ENCODE results near the gene EIPR1. TPM values are rescaled to one million over a fixed set of nuclear protein-coding genes. Genes with fewer than 3 reads are reported as not detected.

Gene EIPR1
- total and polyA plus RNA-seq, 2 experiments from 2014 or later = 17.4 to 46.3 TPM

DNA sequence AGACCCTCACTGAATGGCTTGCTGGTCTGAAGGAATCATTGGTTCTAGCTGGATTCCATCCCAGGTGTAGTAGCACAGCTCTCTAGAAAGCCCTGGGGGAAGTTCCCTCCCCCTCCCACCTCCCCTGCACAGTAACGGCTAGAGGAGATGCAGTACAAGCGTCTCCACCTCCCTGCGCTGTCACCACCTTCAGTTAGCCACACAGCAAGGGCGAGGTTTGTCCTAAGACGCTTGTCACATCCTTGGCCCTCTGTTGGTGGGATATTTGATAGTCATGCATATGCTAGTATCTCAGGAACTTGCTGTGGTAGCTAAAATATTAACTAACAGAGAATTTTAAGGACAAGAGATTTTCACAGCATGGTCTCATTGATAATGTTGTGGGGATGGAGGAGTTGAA, 21.2 kb upstream of the EIPR1 start:
- Mint-ChIP-seq H3K4me1 (peaks cover 25% of the 10 kb centered on the region), H3K4me3 (no peak overlapping the region; the same call in 2 of the 3 replicates), H3K27me3 (ENCODE audit: insufficient read depth, low read depth, poor library complexity) (peaks cover 10% of the 10 kb centered on the region), H3K36me3 (ENCODE audit: low read depth) (peaks cover 64% of the 10 kb centered on the region), H3K27ac (no peak overlapping the region), H3K9me3 (peaks cover 30% of the 10 kb centered on the region)
- Histone ChIP-seq H3F3A (replicated peaks; ENCODE audit: low read depth) (no peaks in the 10 kb centered on the region), H3K9me2 (ENCODE audit: insufficient read depth) (no peaks in the 10 kb centered on the region), H3K4me3 (no peak overlapping the region), H3K27me3 (ENCODE audit: insufficient read depth) (no peaks in the 10 kb centered on the region), H3K4me1 (ENCODE audit: insufficient read depth) (peaks cover 7% of the 10 kb centered on the region), H4K20me1 (replicated peaks; ENCODE audit: insufficient read depth) (peaks cover 11% of the 10 kb centered on the region), H2AFZ (no peak overlapping the region), H3K27ac (ENCODE audit: low read depth) (peak overlapping the region; percentile 63; the same call in 1 of the 2 replicates), H3K79me2 (replicated peaks; ENCODE audit: insufficient read depth) (peaks cover 32% of the 10 kb centered on the region), H3K4me2 (peak overlapping the region; percentile 21; the same call in 1 of the 2 replicates), H3K36me3 (ENCODE audit: insufficient read depth) (peaks cover 19% of the 10 kb centered on the region; the same call in 1 of the 2 replicates)
- DNase-seq (ENCODE audit: low spot score) (peak; percentile 42), ATAC-seq (peak; percentile 68)
- TF ChIP-seq POLR2AphosphoS5 (IDR thresholded peaks at IDR 0.05; ENCODE audit: low read depth) (no peak), JUNB (IDR thresholded peaks at IDR 0.05; ENCODE audit: unreplicated experiment) (no peak), CREB1 (CRISPR knock-in tag; IDR thresholded peaks at IDR 0.05; ENCODE audit: low read depth) (no peak), STAT1 (IDR thresholded peaks at IDR 0.05; ENCODE audit: unreplicated experiment) (no peak), ZNF114 (CRISPR knock-in tag; IDR thresholded peaks at IDR 0.05) (no peak), EZH2phosphoT487 (IDR thresholded peaks at IDR 0.05; ENCODE audit: unreplicated experiment) (no peak), EZH2 (IDR thresholded peaks at IDR 0.05; ENCODE audit: low read depth, unreplicated experiment) (no peak), ETS1 (IDR thresholded peaks at IDR 0.05) (no peak), ZNF331 (CRISPR knock-in tag; IDR thresholded peaks at IDR 0.05; ENCODE audit: low read depth) (no peak)
- TF ChIP-seq, protein P1, sequence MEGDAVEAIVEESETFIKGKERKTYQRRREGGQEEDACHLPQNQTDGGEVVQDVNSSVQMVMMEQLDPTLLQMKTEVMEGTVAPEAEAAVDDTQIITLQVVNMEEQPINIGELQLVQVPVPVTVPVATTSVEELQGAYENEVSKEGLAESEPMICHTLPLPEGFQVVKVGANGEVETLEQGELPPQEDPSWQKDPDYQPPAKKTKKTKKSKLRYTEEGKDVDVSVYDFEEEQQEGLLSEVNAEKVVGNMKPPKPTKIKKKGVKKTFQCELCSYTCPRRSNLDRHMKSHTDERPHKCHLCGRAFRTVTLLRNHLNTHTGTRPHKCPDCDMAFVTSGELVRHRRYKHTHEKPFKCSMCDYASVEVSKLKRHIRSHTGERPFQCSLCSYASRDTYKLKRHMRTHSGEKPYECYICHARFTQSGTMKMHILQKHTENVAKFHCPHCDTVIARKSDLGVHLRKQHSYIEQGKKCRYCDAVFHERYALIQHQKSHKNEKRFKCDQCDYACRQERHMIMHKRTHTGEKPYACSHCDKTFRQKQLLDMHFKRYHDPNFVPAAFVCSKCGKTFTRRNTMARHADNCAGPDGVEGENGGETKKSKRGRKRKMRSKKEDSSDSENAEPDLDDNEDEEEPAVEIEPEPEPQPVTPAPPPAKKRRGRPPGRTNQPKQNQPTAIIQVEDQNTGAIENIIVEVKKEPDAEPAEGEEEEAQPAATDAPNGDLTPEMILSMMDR (conservative IDR thresholded peaks at IDR 0.05; ENCODE audit: low read depth in 2 of 2) = no peak

DNA sequence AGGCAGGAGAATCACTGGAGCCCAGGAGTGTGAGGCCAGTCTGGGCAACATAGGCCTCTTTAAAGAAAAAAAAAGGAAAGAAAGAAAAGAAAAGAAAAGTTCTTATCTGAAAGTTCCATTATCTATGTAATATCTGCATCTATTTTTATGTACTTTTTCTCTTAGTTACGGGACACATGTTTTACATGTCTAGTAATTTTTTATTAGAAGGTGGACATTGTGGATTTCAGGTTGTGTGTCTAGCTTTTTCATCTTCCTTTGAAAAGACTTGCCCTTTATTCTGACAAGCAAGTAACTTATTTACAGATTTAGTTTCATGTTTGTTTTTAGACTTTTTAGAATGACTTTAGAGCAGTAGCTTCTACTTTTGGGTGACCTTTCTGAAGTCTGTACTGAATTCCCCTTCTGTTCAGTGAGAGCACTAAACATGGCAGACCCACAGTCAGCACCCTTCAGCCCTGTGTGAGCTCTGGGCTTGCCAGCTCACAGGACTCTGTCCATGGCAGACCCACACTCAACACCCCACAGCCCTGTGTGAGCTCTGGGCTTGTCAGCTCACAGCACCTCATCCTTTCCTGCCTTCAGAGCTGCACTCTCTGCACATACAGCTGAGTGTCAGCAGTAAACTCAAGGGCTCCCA, 19.4 kb upstream of the EIPR1 start:
- Mint-ChIP-seq H3K36me3 (ENCODE audit: low read depth) (peaks cover 67% of the 10 kb centered on the region), H3K4me1 (peaks cover 25% of the 10 kb centered on the region), H3K27ac (no peak overlapping the region), H3K9me3 (peaks cover 30% of the 10 kb centered on the region), H3K4me3 (no peak overlapping the region), H3K27me3 (ENCODE audit: insufficient read depth, low read depth, poor library complexity) (peaks cover 10% of the 10 kb centered on the region)
- Histone ChIP-seq H4K20me1 (replicated peaks; ENCODE audit: insufficient read depth) (peaks cover 11% of the 10 kb centered on the region), H3K4me2 (no peak overlapping the region), H3F3A (replicated peaks; ENCODE audit: low read depth) (no peaks in the 10 kb centered on the region), H3K9me2 (ENCODE audit: insufficient read depth) (no peaks in the 10 kb centered on the region), H3K4me3 (no peak overlapping the region), H2AFZ (no peak overlapping the region), H3K36me3 (ENCODE audit: insufficient read depth) (peaks cover 16% of the 10 kb centered on the region; the same call in 1 of the 2 replicates), H3K27ac (ENCODE audit: low read depth) (no peak overlapping the region), H3K27me3 (ENCODE audit: insufficient read depth) (no peaks in the 10 kb centered on the region), H3K79me2 (replicated peaks; ENCODE audit: insufficient read depth) (peaks cover 32% of the 10 kb centered on the region), H3K4me1 (ENCODE audit: insufficient read depth) (peaks cover 7% of the 10 kb centered on the region)
- DNase-seq (ENCODE audit: low spot score) (no peak), ATAC-seq (no peak)
- TF ChIP-seq NANOG (IDR thresholded peaks at IDR 0.05; ENCODE audit: borderline replicate concordance) (no peak), EZH2 (IDR thresholded peaks at IDR 0.05; ENCODE audit: low read depth, unreplicated experiment) (no peak)
- TF ChIP-seq, protein P2, sequence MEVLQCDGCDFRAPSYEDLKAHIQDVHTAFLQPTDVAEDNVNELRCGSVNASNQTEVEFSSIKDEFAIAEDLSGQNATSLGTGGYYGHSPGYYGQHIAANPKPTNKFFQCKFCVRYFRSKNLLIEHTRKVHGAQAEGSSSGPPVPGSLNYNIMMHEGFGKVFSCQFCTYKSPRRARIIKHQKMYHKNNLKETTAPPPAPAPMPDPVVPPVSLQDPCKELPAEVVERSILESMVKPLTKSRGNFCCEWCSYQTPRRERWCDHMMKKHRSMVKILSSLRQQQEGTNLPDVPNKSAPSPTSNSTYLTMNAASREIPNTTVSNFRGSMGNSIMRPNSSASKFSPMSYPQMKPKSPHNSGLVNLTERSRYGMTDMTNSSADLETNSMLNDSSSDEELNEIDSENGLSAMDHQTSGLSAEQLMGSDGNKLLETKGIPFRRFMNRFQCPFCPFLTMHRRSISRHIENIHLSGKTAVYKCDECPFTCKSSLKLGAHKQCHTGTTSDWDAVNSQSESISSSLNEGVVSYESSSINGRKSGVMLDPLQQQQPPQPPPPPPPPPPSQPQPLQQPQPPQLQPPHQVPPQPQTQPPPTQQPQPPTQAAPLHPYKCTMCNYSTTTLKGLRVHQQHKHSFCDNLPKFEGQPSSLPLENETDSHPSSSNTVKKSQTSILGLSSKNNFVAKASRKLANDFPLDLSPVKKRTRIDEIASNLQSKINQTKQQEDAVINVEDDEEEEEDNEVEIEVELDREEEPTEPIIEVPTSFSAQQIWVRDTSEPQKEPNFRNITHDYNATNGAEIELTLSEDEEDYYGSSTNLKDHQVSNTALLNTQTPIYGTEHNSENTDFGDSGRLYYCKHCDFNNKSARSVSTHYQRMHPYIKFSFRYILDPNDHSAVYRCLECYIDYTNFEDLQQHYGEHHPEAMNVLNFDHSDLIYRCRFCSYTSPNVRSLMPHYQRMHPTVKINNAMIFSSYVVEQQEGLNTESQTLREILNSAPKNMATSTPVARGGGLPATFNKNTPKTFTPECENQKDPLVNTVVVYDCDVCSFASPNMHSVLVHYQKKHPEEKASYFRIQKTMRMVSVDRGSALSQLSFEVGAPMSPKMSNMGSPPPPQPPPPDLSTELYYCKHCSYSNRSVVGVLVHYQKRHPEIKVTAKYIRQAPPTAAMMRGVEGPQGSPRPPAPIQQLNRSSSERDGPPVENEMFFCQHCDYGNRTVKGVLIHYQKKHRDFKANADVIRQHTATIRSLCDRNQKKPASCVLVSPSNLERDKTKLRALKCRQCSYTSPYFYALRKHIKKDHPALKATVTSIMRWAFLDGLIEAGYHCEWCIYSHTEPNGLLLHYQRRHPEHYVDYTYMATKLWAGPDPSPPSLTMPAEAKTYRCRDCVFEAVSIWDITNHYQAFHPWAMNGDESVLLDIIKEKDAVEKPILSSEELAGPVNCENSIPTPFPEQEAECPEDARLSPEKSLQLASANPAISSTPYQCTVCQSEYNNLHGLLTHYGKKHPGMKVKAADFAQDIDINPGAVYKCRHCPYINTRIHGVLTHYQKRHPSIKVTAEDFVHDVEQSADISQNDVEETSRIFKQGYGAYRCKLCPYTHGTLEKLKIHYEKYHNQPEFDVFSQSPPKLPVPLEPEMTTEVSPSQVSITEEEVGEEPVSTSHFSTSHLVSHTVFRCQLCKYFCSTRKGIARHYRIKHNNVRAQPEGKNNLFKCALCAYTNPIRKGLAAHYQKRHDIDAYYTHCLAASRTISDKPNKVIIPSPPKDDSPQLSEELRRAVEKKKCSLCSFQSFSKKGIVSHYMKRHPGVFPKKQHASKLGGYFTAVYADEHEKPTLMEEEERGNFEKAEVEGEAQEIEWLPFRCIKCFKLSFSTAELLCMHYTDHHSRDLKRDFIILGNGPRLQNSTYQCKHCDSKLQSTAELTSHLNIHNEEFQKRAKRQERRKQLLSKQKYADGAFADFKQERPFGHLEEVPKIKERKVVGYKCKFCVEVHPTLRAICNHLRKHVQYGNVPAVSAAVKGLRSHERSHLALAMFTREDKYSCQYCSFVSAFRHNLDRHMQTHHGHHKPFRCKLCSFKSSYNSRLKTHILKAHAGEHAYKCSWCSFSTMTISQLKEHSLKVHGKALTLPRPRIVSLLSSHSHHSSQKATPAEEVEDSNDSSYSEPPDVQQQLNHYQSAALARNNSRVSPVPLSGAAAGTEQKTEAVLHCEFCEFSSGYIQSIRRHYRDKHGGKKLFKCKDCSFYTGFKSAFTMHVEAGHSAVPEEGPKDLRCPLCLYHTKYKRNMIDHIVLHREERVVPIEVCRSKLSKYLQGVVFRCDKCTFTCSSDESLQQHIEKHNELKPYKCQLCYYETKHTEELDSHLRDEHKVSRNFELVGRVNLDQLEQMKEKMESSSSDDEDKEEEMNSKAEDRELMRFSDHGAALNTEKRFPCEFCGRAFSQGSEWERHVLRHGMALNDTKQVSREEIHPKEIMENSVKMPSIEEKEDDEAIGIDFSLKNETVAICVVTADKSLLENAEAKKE (CRISPR knock-in tag; IDR thresholded peaks at IDR 0.05) = no peak
